MM.1S (cell line): ENCODE data around the gene ITPR1.

ENCODE experiments used
- DNase-seq: peaks from one replicate; pipeline ENCODE4 v3.0.0-alpha.2; 2015
- H2AFZ ChIP-seq: fragments of 300-600 bp; sonication (generic); 2 replicates; pipeline ENCODE4 v1.6.0; 2016; ENCODE audit warnings: antibody characterized with exemption, low read length
- H3F3A ChIP-seq: fragments of 300-600 bp; sonication (generic); 2 replicates; pipeline ENCODE4 v1.6.1; 2016; ENCODE audit warnings: mild to moderate bottlenecking, antibody characterized with exemption, low read length, moderate library complexity, mixed read lengths; ENCODE audit not compliant: insufficient read depth
- H3K27ac ChIP-seq: fragments of 300-600 bp; sonication (generic); 2 replicates; pipeline ENCODE4 v1.5.1; 2016; ENCODE audit warnings: mild to moderate bottlenecking, low read length
- H3K27me3 ChIP-seq: fragments of 300-600 bp; sonication (generic); replicated peaks from 2 replicates; pipeline ENCODE4 v1.6.0; 2016; ENCODE audit warnings: low read length; ENCODE audit not compliant: insufficient read depth
- H3K36me3 ChIP-seq: fragments of 300-600 bp; sonication (generic); replicated peaks from 2 replicates; pipeline ENCODE4 v1.6.1; 2016; ENCODE audit warnings: mild to moderate bottlenecking, low read length, mixed read lengths; ENCODE audit not compliant: insufficient read depth
- H3K4me1 ChIP-seq: fragments of 300-600 bp; sonication (generic); 2 replicates; pipeline ENCODE4 v1.6.1; 2016; ENCODE audit warnings: low read length, mixed read lengths
- H3K4me2 ChIP-seq: fragments of 300-600 bp; sonication (generic); 2 replicates; pipeline ENCODE4 v1.6.0; 2016; ENCODE audit warnings: low read depth, low read length
- H3K4me3 ChIP-seq: fragments of 300-600 bp; sonication (generic); 2 replicates; pipeline ENCODE4 v1.5.1; 2016; ENCODE audit warnings: low read length, mixed read lengths
- H3K79me2 ChIP-seq: fragments of 300-600 bp; sonication (generic); 2 replicates; pipeline ENCODE4 v1.6.1; 2016; ENCODE audit warnings: mixed run types, low read length, mixed read lengths
- H3K9ac ChIP-seq: fragments of 300-600 bp; sonication (generic); 2 replicates; pipeline ENCODE4 v1.6.1; 2016; ENCODE audit warnings: low read length, mixed read lengths
- H3K9me2 ChIP-seq: fragments of 300-600 bp; sonication (generic); replicated peaks from 2 replicates; pipeline ENCODE4 v1.6.1; 2016; ENCODE audit warnings: mild to moderate bottlenecking, low read length, mixed read lengths; ENCODE audit not compliant: insufficient read depth
- H3K9me3 ChIP-seq: fragments of 300-600 bp; sonication (generic); replicated peaks from 2 replicates; pipeline ENCODE4 v1.6.1; 2016; ENCODE audit warnings: mild to moderate bottlenecking, low read length, mixed read lengths; ENCODE audit not compliant: insufficient read depth
- H4K20me1 ChIP-seq: fragments of 300-600 bp; sonication (generic); 2 replicates; pipeline ENCODE4 v1.6.1; 2016; ENCODE audit warnings: mild to moderate bottlenecking, low read length, moderate library complexity, mixed read lengths; ENCODE audit not compliant: insufficient read depth
- CTCF ChIP-seq: fragments of 300-600 bp; sonication (generic); IDR thresholded peaks from 2 replicates; pipeline ENCODE4 v1.5.1; 2016; ENCODE audit warnings: antibody characterized with exemption, low read length, mixed read lengths
- EZH2 ChIP-seq: fragments of 300-600 bp; sonication (generic); optimal IDR thresholded peaks from 2 replicates; pipeline ENCODE3; 2017; ENCODE audit warnings: low read depth, mild to moderate bottlenecking, antibody characterized with exemption, low read length, mixed read lengths
- EZH2phosphoT487 ChIP-seq: fragments of 300-600 bp; sonication (generic); IDR thresholded peaks from 2 replicates; pipeline ENCODE4 v1.6.1; 2018; ENCODE audit warnings: antibody characterized with exemption, low read length

ITPR1 gene

GRCh38 chr3:4856136-4856535 is 363.0 kb downstream of the ITPR1 start:
- Histone ChIP-seq H3K27ac (no peak overlapping the region), H2AFZ (no peak overlapping the region), H3K9me3 (no peaks in the 10 kb centered on the region), H3K4me2 (no peak overlapping the region), H3K4me1 (peaks cover 3% of the 10 kb centered on the region; the same call in 1 of the 2 replicates), H3K9me2 (no peaks in the 10 kb centered on the region), H3K36me3 (no peaks in the 10 kb centered on the region), H3K9ac (no peak overlapping the region), H3K4me3 (no peak overlapping the region), H3K79me2 (no peaks in the 10 kb centered on the region), H3K27me3 (no peaks in the 10 kb centered on the region), H3F3A (no peaks in the 10 kb centered on the region), H4K20me1 (no peaks in the 10 kb centered on the region)
- TF ChIP-seq CTCF (no peak), EZH2 (no peak), EZH2phosphoT487 (no peak)
- DNase-seq = no peak

GRCh38 chr3:4856564-4856963 is 363.4 kb downstream of the ITPR1 start:
- Histone ChIP-seq H2AFZ (no peak overlapping the region), H3K9ac (no peak overlapping the region), H3K9me3 (no peaks in the 10 kb centered on the region), H3K4me1 (no peaks in the 10 kb centered on the region), H3K36me3 (no peaks in the 10 kb centered on the region), H3K27ac (no peak overlapping the region), H3K27me3 (no peaks in the 10 kb centered on the region), H3K4me3 (no peak overlapping the region), H4K20me1 (no peaks in the 10 kb centered on the region), H3K79me2 (no peaks in the 10 kb centered on the region), H3F3A (no peaks in the 10 kb centered on the region), H3K4me2 (no peak overlapping the region), H3K9me2 (no peaks in the 10 kb centered on the region)
- TF ChIP-seq EZH2 (no peak), CTCF (no peak), EZH2phosphoT487 (no peak)
- DNase-seq = no peak

- H3F3A ChIP-seq = no peaks in the 10 kb centered on the region
These were observed 363.8 kb downstream of the ITPR1 start for GRCh38 chr3:4856986-4857385.

More at GRCh38 chr3:4856986-4857385, 363.8 kb downstream of the ITPR1 start:
- H3K27me3 ChIP-seq = no peaks in the 10 kb centered on the region
- no peaks in the 10 kb centered on the region for H3K9me2 ChIP-seq
- no peak overlapping the region for H3K4me2 ChIP-seq
- no peaks in the 10 kb centered on the region for H3K79me2 ChIP-seq
- H3K9ac ChIP-seq = no peak overlapping the region
- no peaks in the 10 kb centered on the region for H3K36me3 ChIP-seq
- TF ChIP-seq EZH2phosphoT487 (no peak), EZH2 (no peak), CTCF (no peak)
- no peaks in the 10 kb centered on the region for H3K4me1 ChIP-seq
- H2AFZ ChIP-seq = no peak overlapping the region
- no peak overlapping the region for H3K4me3 ChIP-seq
- DNase-seq = no peak
- no peak overlapping the region for H3K27ac ChIP-seq
- no peaks in the 10 kb centered on the region for H3K9me3 ChIP-seq
- no peaks in the 10 kb centered on the region for H4K20me1 ChIP-seq
